CD14-positive monocyte (primary cell): Measurements from ENCODE around the gene LTBP4. TPM values are rescaled to one million over a fixed set of nuclear protein-coding genes. Genes with fewer than 3 reads are reported as not detected.

ENCODE experiments used
- DNase-seq, 3 donors: peaks; one replicate each; pipeline ENCODE4 v3.0.0-alpha.2; 2011 to 2022
- H2AFZ ChIP-seq: 2 replicates; pipeline ENCODE4 v1.6.0; 2012; ENCODE audit warnings: mild to moderate bottlenecking, low read depth, low read length, inconsistent platforms; ENCODE audit not compliant: insufficient read depth, poor library complexity, severe bottlenecking
- H3K27ac ChIP-seq, 2 donors: 1 replicate in 1 of 2; 2 replicates in 1 of 2; pipeline ENCODE4 v1.5.1; 2012 to 2013; ENCODE audit warnings: low read length in 2 of 2, control low read depth in 1 of 2, inconsistent platforms in 1 of 2, low read depth in 1 of 2, mild to moderate bottlenecking in 1 of 2
- H3K27me3 ChIP-seq, 2 donors: one replicate each; pipeline versions ENCODE4 v1.6.0 to v1.6.1; 2011 to 2013; ENCODE audit warnings: low read length in 2 of 2; ENCODE audit not compliant: control insufficient read depth in 2 of 2, insufficient read depth in 2 of 2
- H3K36me3 ChIP-seq, 2 donors: replicated peaks in 1 of 2; 1 replicate in 1 of 2; 2 replicates in 1 of 2; pipeline versions ENCODE4 v1.5.1 to v1.6.1; 2012 to 2013; ENCODE audit warnings: low read length in 2 of 2, control low read depth in 1 of 2, inconsistent platforms in 1 of 2, mild to moderate bottlenecking in 1 of 2; ENCODE audit not compliant: insufficient read depth in 2 of 2, control insufficient read depth in 1 of 2
- H3K4me1 ChIP-seq, 2 donors: 1 replicate in 1 of 2; 2 replicates in 1 of 2; pipeline versions ENCODE4 v1.5.1 to v1.6.1; 2012 to 2013; ENCODE audit warnings: low read length in 2 of 2, control low read depth in 1 of 2, inconsistent platforms in 1 of 2, mild to moderate bottlenecking in 1 of 2, moderate library complexity in 1 of 2; ENCODE audit not compliant: insufficient read depth in 2 of 2, control insufficient read depth in 1 of 2
- H3K4me2 ChIP-seq: replicated peaks from 2 replicates; pipeline ENCODE3; 2012; ENCODE audit warnings: low read length, moderate library complexity, mild to moderate bottlenecking; ENCODE audit not compliant: poor library complexity, severe bottlenecking; ENCODE audit errors: extremely low read depth
- H3K4me3 ChIP-seq, 3 experiments: fragments of 200-600 bp in 1 of 3; sonication (generic) in 1 of 3; replicated peaks in 1 of 3; 1 replicate in 2 of 3; 2 replicates in 1 of 3; pipeline ENCODE4 v1.5.1; 2011 to 2013; ENCODE audit warnings: low read length in 3 of 3, mild to moderate bottlenecking in 3 of 3, control low read depth in 2 of 3, low read depth in 2 of 3, inconsistent platforms in 1 of 3, moderate library complexity in 1 of 3
- H3K79me2 ChIP-seq: 2 replicates; pipeline ENCODE4 v1.6.0; 2012; ENCODE audit warnings: mild to moderate bottlenecking, control low read depth, inconsistent platforms, low read length, moderate library complexity; ENCODE audit not compliant: insufficient read depth
- H3K9ac ChIP-seq: 2 replicates; pipeline ENCODE4 v1.6.0; 2017; ENCODE audit warnings: low read length, mild to moderate bottlenecking; ENCODE audit not compliant: insufficient read depth, poor library complexity, severe bottlenecking
- H3K9me3 ChIP-seq, 2 donors: replicated peaks in 1 of 2; 1 replicate in 1 of 2; 2 replicates in 1 of 2; pipeline versions ENCODE4 v1.5.1 to v1.6.1; 2012 to 2013; ENCODE audit warnings: low read length in 2 of 2, control low read depth in 1 of 2; ENCODE audit not compliant: control insufficient read depth in 1 of 2, insufficient read depth in 1 of 2
- H4K20me1 ChIP-seq: 2 replicates; pipeline ENCODE4 v1.6.0; 2012; ENCODE audit warnings: mild to moderate bottlenecking, low read length, control low read depth, moderate library complexity; ENCODE audit not compliant: insufficient read depth
- H3K27ac Mint-ChIP-seq, 7 donors: one replicate each; pipeline ENCODE4 v1.8.0; 2020; ENCODE audit warnings: mild to moderate bottlenecking in 7 of 7, mixed read lengths in 7 of 7, moderate library complexity in 6 of 7, inconsistent platforms in 2 of 7
- H3K27me3 Mint-ChIP-seq, 3 donors: one replicate each; pipeline ENCODE4 v1.8.0; 2021 to 2022; ENCODE audit warnings: low read depth in 3 of 3, mild to moderate bottlenecking in 3 of 3, mixed read lengths in 3 of 3, moderate library complexity in 3 of 3, inconsistent platforms in 1 of 3
- H3K36me3 Mint-ChIP-seq, 2 donors: one replicate each; pipeline ENCODE4 v1.8.0; 2020; ENCODE audit warnings: mixed read lengths in 2 of 2, inconsistent platforms in 1 of 2, mild to moderate bottlenecking in 1 of 2
- H3K4me1 Mint-ChIP-seq: one replicate; pipeline ENCODE4 v1.8.0; 2020; ENCODE audit warnings: mild to moderate bottlenecking, mixed read lengths
- H3K4me3 Mint-ChIP-seq, 2 donors: one replicate each; pipeline ENCODE4 v1.8.0; 2020; ENCODE audit warnings: mild to moderate bottlenecking in 2 of 2, mixed read lengths in 2 of 2, moderate library complexity in 1 of 2
- H3K9me3 Mint-ChIP-seq, 7 donors: one replicate each; pipeline ENCODE4 v1.8.0; 2020 to 2022; ENCODE audit warnings: mixed read lengths in 7 of 7, mild to moderate bottlenecking in 6 of 7, moderate library complexity in 6 of 7, inconsistent platforms in 2 of 7
- CTCF ChIP-seq: fragments of 200-600 bp; IDR thresholded peaks from one replicate; pipeline ENCODE4 v1.8.0; 2022; ENCODE audit warnings: antibody characterized with exemption, mild to moderate bottlenecking
- WGBS: methylation state at CpG from one replicate; pipeline ENCODE4 v1.1.5; 2013; ENCODE audit warnings: missing lambda C conversion rate; ENCODE audit not compliant: insufficient coverage; 5-methylcytosine and 5-hydroxymethylcytosine counted together
- intact Hi-C, 2 donors: fragments of 100-400 bp; cut with micrococcal nuclease; formaldehyde crosslinking; loops; one replicate each; pipeline versions ENCODE4 v1.15.0 to v1.15.1; 2023
- polyA plus RNA-seq, 3 donors: library from polyadenylated mRNA; depleted of rRNA in 1 of 3; unstranded in 2 of 3; stranded (reverse) in 1 of 3; fragments of 300-500 nt in 2 of 3; fragments of >200 nt in 1 of 3; fragmentation: Illumina TruSeq in 2 of 3; gene quantifications; 1 replicate in 2 of 3; 2 replicates in 1 of 3; pipeline ENCODE4 v1.2.3, GENCODE V29; 2012 to 2021

The LTBP4 gene
- polyA plus RNA-seq, 3 donors, result 3.8 to 38.7 (median 8.0) TPM

DNA sequence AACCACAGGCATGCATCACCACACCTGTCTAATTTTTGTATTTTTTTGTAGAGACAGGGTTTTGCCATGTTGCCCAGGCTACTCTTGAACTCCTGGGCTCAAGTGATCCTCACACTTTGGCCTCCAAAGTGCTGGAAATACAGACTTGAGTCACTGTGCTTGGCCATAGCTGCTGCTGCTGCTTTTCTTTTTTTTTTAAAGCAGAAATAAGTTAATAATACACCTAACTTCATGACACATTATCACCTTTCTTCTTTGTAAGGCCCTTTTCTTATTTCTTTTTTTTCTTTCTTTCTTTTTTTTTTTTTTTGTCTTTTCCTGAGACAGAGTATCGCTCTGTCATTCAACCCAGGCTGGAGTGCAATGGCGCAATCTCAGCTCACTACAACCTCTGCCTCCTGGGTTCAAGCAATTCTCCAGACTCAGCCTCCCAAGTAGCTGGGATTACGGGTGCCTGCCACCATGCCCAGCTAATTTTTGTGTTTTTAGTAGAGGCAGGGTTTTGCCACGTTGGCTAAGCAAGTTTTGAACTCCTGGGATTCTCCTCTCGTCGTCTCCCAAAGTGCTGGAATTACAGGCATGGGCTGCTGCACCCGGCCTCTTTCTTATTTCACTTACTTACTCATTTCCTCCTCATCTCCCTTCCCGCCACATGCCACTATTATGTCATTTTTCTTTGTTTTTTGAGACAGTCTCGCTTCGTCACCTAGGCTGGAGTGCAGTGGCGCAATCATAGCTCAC is 15.8 kb upstream of the LTBP4 start:
- Histone ChIP-seq H3K27ac (peak overlapping the region; percentile 94), H3K36me3 (peaks cover 79 to 82% of the 10 kb centered on the region in 2 donors), H3K27me3 (no peaks in the 10 kb centered on the region), H4K20me1 (peaks cover 33% of the 10 kb centered on the region), H3K4me2 (peak overlapping the region; percentile 51), H3K4me1 (peaks cover 50 to 67% of the 10 kb centered on the region in 2 donors), H3K9ac (peak overlapping the region; percentile 66), H3K79me2 (peaks cover 44% of the 10 kb centered on the region), H3K9me3 (no peaks in the 10 kb centered on the region), H2AFZ (no peak overlapping the region), H3K4me3 (peak overlapping the region in 1 of 3 experiments; percentile 49)
- peaks cover 56% of the 10 kb centered on the region for H3K4me1 Mint-ChIP-seq
- H3K4me3 Mint-ChIP-seq, result peak overlapping the region; percentile 43 to 67
- TF ChIP-seq CTCF, result no peak
- H3K27ac Mint-ChIP-seq, result peak overlapping the region; percentile 99
- intact Hi-C loops, result no loop called here
- peaks cover 0 to 6% (median 0%) of the 10 kb centered on the region in 7 donors for H3K9me3 Mint-ChIP-seq
- WGBS, result 60% methylated on average over 1 of the region's 11 CpGs
- H3K27me3 Mint-ChIP-seq, result peaks cover 0 to 1% (median 0%) of the 10 kb centered on the region in 3 donors
- peak; percentile 90 to 95 (median 92) for DNase-seq
- peaks cover 86 to 92% of the 10 kb centered on the region in 2 donors for H3K36me3 Mint-ChIP-seq

GRCh38 chr19:40585982-40586422 is 15.2 kb upstream of the LTBP4 start:
- no peak overlapping the region for H2AFZ ChIP-seq
- H3K27me3 ChIP-seq, result no peaks in the 10 kb centered on the region
- H3K27me3 Mint-ChIP-seq, result peaks cover 0 to 1% (median 0%) of the 10 kb centered on the region in 3 donors
- peaks cover 79 to 82% of the 10 kb centered on the region in 2 donors for H3K36me3 ChIP-seq
- H3K79me2 ChIP-seq, result peaks cover 38% of the 10 kb centered on the region
- H3K4me1 Mint-ChIP-seq, result peaks cover 50% of the 10 kb centered on the region
- WGBS, result no CpG with 5 or more reads among the region's 2 CpGs
- intact Hi-C loops, result no loop called here
- H3K4me1 ChIP-seq, result peaks cover 44 to 61% of the 10 kb centered on the region in 2 donors
- H3K4me3 ChIP-seq, result peak overlapping the region in 1 of 3 experiments; percentile 27
- peaks cover 84 to 92% of the 10 kb centered on the region in 2 donors for H3K36me3 Mint-ChIP-seq
- H3K27ac ChIP-seq, result peak overlapping the region; percentile 94
- TF ChIP-seq CTCF, result no peak
- H3K9ac ChIP-seq, result peak overlapping the region; percentile 66
- H3K27ac Mint-ChIP-seq, result peak overlapping the region; percentile 99
- no peak for DNase-seq
- peak overlapping the region; percentile 41 for H3K4me2 ChIP-seq
- H3K9me3 ChIP-seq, result no peaks in the 10 kb centered on the region
- H4K20me1 ChIP-seq, result peaks cover 39% of the 10 kb centered on the region
- H3K9me3 Mint-ChIP-seq, result peaks cover 0 to 6% (median 0%) of the 10 kb centered on the region in 7 donors
- H3K4me3 Mint-ChIP-seq, result peak overlapping the region; percentile 43 to 65
